Activated naive CD4-positive, alpha-beta T cell treated with anti-CD3 and anti-CD28 coated beads for 36 hours (primary cell): Measurements from ENCODE around the gene SIRT5. TPM values are rescaled to one million over a fixed set of nuclear protein-coding genes. Genes with fewer than 3 reads are reported as not detected.

Source experiments
- CTCF ChIA-PET: fragments of 350-600 bp; sonication (Branson Sonifier 250); formaldehyde crosslinking; loops from one replicate; lab custom pipeline; 2021; ENCODE audit warnings: antibody characterized with exemption; lab: Charles Lee
- DNase-seq: peaks from one replicate; pipeline ENCODE4 v3.0.0-alpha.2; 2020
- H3K27ac Mint-ChIP-seq: one replicate; pipeline ENCODE4 v1.8.0; 2021; ENCODE audit warnings: mild to moderate bottlenecking, mixed read lengths
- H3K27me3 Mint-ChIP-seq: one replicate; pipeline ENCODE4 v1.8.0; 2021; ENCODE audit warnings: low read depth, mixed read lengths
- H3K36me3 Mint-ChIP-seq: one replicate; pipeline ENCODE4 v1.8.0; 2021; ENCODE audit warnings: low read depth, mixed read lengths
- H3K4me1 Mint-ChIP-seq: one replicate; pipeline ENCODE4 v1.8.0; 2021; ENCODE audit warnings: low read depth, mixed read lengths
- H3K4me3 Mint-ChIP-seq: one replicate; pipeline ENCODE4 v1.8.0; 2021; ENCODE audit warnings: mild to moderate bottlenecking, moderate library complexity, mixed read lengths
- H3K9me3 Mint-ChIP-seq: one replicate; pipeline ENCODE4 v1.8.0; 2021; ENCODE audit warnings: mixed read lengths
- intact Hi-C: fragments of 100-400 bp; cut with micrococcal nuclease; formaldehyde crosslinking; loops from one replicate; pipeline ENCODE4 v1.15.1; 2023
- total RNA-seq, 2 experiments: library from RNA; stranded (reverse); gene quantifications; one replicate each; pipeline ENCODE4 v1.2.3, GENCODE V29; 2021

The SIRT5 gene
- 1 to 10 TPM; 9.3 to 9.8 TPM for total RNA-seq

- Mint-ChIP-seq H3K9me3 (peaks cover 3% of the 10 kb centered on the region), H3K36me3 (peaks cover 1% of the 10 kb centered on the region), H3K4me1 (peaks cover 19% of the 10 kb centered on the region), H3K27me3 (no peaks in the 10 kb centered on the region), H3K4me3 (peak within 1 kb of the TSS; percentile 92), H3K27ac (peak within 1 kb of the TSS; percentile 97)
- CTCF ChIA-PET = interaction anchor here (0.6 to 5.6 kb wide), 38 partner anchors 13 to 492 kb away, joined by 3 to 45 read pairs (median 4); partner anchors contain the start of genes GFOD1, NOL7 and TBC1D7
- peak; percentile 95 for DNase-seq
- intact Hi-C loops = loop anchor here (1.0 to 10.0 kb wide), 18 partner anchors 41 to 490 kb away; partner anchors contain the start of genes MCUR1, NOL7 and TBC1D7
These were observed at the start of gene SIRT5 for GRCh38 chr6:13574571-13575376. Gene SIRT5 (plus strand): TSS chr6:13574601. CDS start chr6:13584111, 9,510 bp downstream.

GRCh38 chr6:13524801-13525508 lies 49.4 kb upstream of the SIRT5 start:
- H3K36me3 Mint-ChIP-seq = no peaks in the 10 kb centered on the region
- DNase-seq = no peak
- no peaks in the 10 kb centered on the region for H3K9me3 Mint-ChIP-seq
- intact Hi-C loops = loop anchor here (5.0 kb wide), 1 partner anchor 73 kb away; no protein-coding TSS in a partner anchor
- peaks cover 11% of the 10 kb centered on the region for H3K4me1 Mint-ChIP-seq
- CTCF ChIA-PET = interaction anchor here (0.7 to 0.8 kb wide), 2 partner anchors 117 to 187 kb away, joined by 3 to 4 read pairs; no protein-coding TSS in a partner anchor
- H3K27me3 Mint-ChIP-seq = no peaks in the 10 kb centered on the region
- H3K4me3 Mint-ChIP-seq = no peak overlapping the region
- H3K27ac Mint-ChIP-seq = no peak overlapping the region

DNA sequence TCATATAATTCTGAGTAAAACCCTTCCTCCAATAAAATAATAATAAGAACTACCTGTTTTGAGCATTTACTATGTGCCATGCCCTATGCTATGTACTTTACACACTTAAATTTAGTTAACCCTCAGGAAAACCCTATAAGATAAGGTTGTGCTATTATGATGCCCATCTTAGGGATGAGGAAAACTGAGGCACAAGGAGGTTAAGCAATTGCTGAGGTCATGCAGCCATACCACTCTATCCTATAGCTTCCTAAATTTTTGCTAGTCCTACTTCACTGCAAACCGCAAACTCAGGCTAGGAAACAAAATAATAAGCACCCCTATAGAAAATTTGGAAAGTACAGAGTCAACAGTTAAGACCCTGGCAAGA lies 48.1 kb upstream of the SIRT5 start:
- H3K4me1 Mint-ChIP-seq = peaks cover 11% of the 10 kb centered on the region
- DNase-seq = no peak
- intact Hi-C loops = loop anchor here (1.0 to 5.0 kb wide), 5 partner anchors 40 to 170 kb away; partner anchors contain the start of genes GFOD1 and SIRT5
- no peak overlapping the region for H3K27ac Mint-ChIP-seq
- H3K36me3 Mint-ChIP-seq = no peaks in the 10 kb centered on the region
- H3K4me3 Mint-ChIP-seq = no peak overlapping the region
- no peaks in the 10 kb centered on the region for H3K9me3 Mint-ChIP-seq
- H3K27me3 Mint-ChIP-seq = no peaks in the 10 kb centered on the region
- CTCF ChIA-PET = no interaction called here

- no peaks in the 10 kb centered on the region for H3K27me3 Mint-ChIP-seq
These were observed 47.4 kb upstream of the SIRT5 start for GRCh38 chr6:13526727-13527670.

DNA sequence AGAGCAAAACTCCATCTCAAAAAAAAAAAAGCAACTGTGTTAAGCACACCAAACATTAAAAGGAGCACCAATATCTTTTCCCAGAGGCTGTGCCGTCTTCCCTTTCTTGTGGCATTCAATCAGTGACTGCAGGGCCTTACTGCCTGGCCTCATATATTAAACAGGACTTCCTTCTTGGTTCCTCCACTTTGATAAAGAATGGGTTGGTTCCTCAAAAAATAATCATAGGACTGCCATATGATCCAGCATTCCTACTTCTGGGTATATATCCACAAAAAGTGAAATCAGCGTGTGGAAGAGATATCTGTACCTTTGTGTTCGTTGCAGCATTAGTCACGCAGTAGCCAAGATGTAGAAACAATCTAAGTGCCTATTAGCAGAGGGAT lies 46.7 kb upstream of the SIRT5 start:
- Mint-ChIP-seq H3K36me3 (no peaks in the 10 kb centered on the region), H3K4me3 (no peak overlapping the region), H3K9me3 (no peaks in the 10 kb centered on the region), H3K27ac (no peak overlapping the region), H3K27me3 (no peaks in the 10 kb centered on the region), H3K4me1 (peaks cover 11% of the 10 kb centered on the region)
- no peak for DNase-seq
- intact Hi-C loops = loop anchor here (1.0 to 5.0 kb wide), 4 partner anchors 41 to 191 kb away; partner anchors contain the start of gene GFOD1
- CTCF ChIA-PET = no interaction called here

More at GRCh38 chr6:13526727-13527670, 47.4 kb upstream of the SIRT5 start:
- intact Hi-C loops = loop anchor here (1.0 to 5.0 kb wide), 5 partner anchors 40 to 171 kb away; partner anchors contain the start of genes GFOD1 and SIRT5
- Mint-ChIP-seq H3K4me3 (no peak overlapping the region), H3K4me1 (peaks cover 11% of the 10 kb centered on the region), H3K27ac (no peak overlapping the region), H3K36me3 (no peaks in the 10 kb centered on the region), H3K9me3 (no peaks in the 10 kb centered on the region)
- peak; percentile 60 for DNase-seq
- CTCF ChIA-PET = no interaction called here

- no peak for DNase-seq
- H3K4me1 Mint-ChIP-seq = peaks cover 11% of the 10 kb centered on the region
- CTCF ChIA-PET = no interaction called here
These were observed 46.2 kb upstream of the SIRT5 start for GRCh38 chr6:13528232-13528631.

DNA sequence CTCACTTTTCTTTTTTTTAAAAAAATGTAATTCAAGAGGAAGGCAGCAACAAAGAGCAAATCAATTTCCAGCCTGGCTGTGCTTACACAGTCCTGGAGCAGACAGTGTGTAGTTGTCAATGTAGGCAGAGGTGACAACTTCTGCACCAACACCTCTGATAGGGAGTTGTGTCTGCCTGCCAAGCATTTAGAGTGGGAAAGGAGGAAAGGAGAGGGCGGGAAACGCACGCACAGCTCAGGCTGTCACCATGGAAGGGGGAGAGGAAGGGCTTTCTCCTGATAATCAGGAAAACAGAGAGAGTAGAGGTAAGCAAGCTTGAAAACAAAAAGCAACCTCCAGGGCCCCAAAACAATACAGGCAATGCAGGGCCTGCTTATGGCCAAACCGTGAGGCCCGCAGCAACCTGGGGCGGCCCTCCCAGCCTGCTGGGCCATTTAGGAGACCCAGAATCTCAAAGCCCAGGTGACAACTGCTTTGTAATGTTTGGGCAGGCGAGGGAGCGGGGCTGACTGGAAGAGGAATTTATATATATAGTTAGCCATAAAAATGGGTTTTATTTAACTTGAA lies 45.5 kb upstream of the SIRT5 start:
- CTCF ChIA-PET = no interaction called here
- no peak overlapping the region for H3K27ac Mint-ChIP-seq
- intact Hi-C loops = loop anchor here (1.0 to 5.0 kb wide), 2 partner anchors 77 to 193 kb away; no protein-coding TSS in a partner anchor
- H3K27me3 Mint-ChIP-seq = no peaks in the 10 kb centered on the region
- H3K4me3 Mint-ChIP-seq = no peak overlapping the region
- H3K4me1 Mint-ChIP-seq = peaks cover 11% of the 10 kb centered on the region
- no peaks in the 10 kb centered on the region for H3K36me3 Mint-ChIP-seq
- no peak for DNase-seq
- H3K9me3 Mint-ChIP-seq = no peaks in the 10 kb centered on the region

More at GRCh38 chr6:13528232-13528631, 46.2 kb upstream of the SIRT5 start:
- Mint-ChIP-seq H3K9me3 (no peaks in the 10 kb centered on the region), H3K4me3 (no peak overlapping the region), H3K36me3 (no peaks in the 10 kb centered on the region), H3K27ac (no peak overlapping the region), H3K27me3 (no peaks in the 10 kb centered on the region)
- intact Hi-C loops = loop anchor here (1.0 to 5.0 kb wide), 2 partner anchors 76 to 192 kb away; no protein-coding TSS in a partner anchor

DNA sequence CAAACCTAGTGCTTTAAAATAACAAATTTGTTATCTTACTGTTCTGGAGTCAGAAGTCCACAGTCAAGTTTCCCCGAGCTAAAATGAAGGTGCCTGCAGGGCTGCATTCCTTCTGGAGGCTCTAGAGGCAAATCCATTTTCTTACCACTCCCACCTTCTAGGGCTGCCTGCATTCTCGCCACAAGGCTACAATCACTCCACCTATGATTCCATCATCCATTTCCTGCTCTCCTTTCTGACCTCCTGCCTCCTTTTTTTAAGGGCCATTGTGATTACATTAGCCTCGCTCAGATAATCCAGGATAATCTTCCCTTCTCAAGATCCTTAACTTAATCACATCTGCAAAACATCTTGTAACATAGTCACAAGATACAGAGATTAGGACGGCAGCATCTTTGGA lies 42.4 kb upstream of the SIRT5 start:
- Mint-ChIP-seq H3K4me3 (no peak overlapping the region), H3K27me3 (no peaks in the 10 kb centered on the region), H3K27ac (no peak overlapping the region), H3K4me1 (peaks cover 1% of the 10 kb centered on the region), H3K36me3 (no peaks in the 10 kb centered on the region), H3K9me3 (no peaks in the 10 kb centered on the region)
- DNase-seq = no peak
- intact Hi-C loops = no loop called here
- CTCF ChIA-PET = interaction anchor here (0.5 to 1.0 kb wide), 2 partner anchors 102 to 197 kb away, joined by 3 read pairs; no protein-coding TSS in a partner anchor

DNA sequence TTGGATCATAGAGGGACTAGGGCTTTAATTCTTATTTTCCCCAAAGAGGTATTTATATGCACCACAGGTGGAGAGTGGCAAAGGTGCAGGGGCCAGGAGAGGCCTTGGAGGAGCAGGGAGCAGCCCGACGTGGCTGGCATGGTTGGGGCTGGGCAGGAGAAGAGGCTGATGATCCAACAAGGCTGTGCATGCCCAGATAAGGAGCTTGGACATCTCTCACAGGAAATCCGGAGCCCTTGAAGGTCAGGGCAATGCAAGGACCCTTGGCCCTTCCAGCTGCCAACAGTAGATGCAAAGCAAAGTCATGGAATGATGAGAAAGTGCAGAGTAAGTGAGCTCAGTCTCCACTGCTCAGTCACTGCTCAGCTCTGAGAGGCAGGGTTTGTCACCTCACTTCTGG lies 39.9 kb upstream of the SIRT5 start:
- Mint-ChIP-seq H3K4me1 (no peaks in the 10 kb centered on the region), H3K4me3 (no peak overlapping the region), H3K27me3 (no peaks in the 10 kb centered on the region), H3K36me3 (no peaks in the 10 kb centered on the region), H3K9me3 (no peaks in the 10 kb centered on the region), H3K27ac (no peak overlapping the region)
- intact Hi-C loops = no loop called here
- CTCF ChIA-PET = interaction anchor here (1.1 kb wide), 1 partner anchor 204 kb away, joined by 4 read pairs; no protein-coding TSS in a partner anchor
- no peak for DNase-seq

GRCh38 chr6:13535306-13535705 lies 39.1 kb upstream of the SIRT5 start:
- Mint-ChIP-seq H3K27ac (no peak overlapping the region), H3K4me3 (no peak overlapping the region), H3K36me3 (no peaks in the 10 kb centered on the region), H3K4me1 (no peaks in the 10 kb centered on the region), H3K27me3 (no peaks in the 10 kb centered on the region), H3K9me3 (no peaks in the 10 kb centered on the region)
- intact Hi-C loops = no loop called here
- CTCF ChIA-PET = interaction anchor here (1.1 kb wide), 1 partner anchor 205 kb away, joined by 4 read pairs; no protein-coding TSS in a partner anchor
- no peak for DNase-seq
